ENCODE results near the gene TBCD.

TBCD gene

GRCh38 chr17:82872591-82873520, 121.0 kb downstream of the TBCD start:
- no peak for DNase-seq

- DNase-seq, result no peak
These were observed 121.7 kb downstream of the TBCD start for GRCh38 chr17:82873521-82873920.

GRCh38 chr17:82874011-82874835, 122.4 kb downstream of the TBCD start:
- DNase-seq, result no peak

- DNase-seq, result no peak
These were observed 123.6 kb downstream of the TBCD start for GRCh38 chr17:82875407-82875856.

- DNase-seq, result no peak
These were observed 124.3 kb downstream of the TBCD start for GRCh38 chr17:82876149-82876548.

- DNase-seq, result no peak
These were observed 124.9 kb downstream of the TBCD start for GRCh38 chr17:82876602-82877379.

GRCh38 chr17:82878527-82878926, 126.7 kb downstream of the TBCD start:
- no peak for DNase-seq

- no peak for DNase-seq
These were observed 127.4 kb downstream of the TBCD start for GRCh38 chr17:82879241-82879640.

- no peak for DNase-seq
These were observed 128.9 kb downstream of the TBCD start for GRCh38 chr17:82880620-82881323.

- DNase-seq, result no peak
These were observed 129.5 kb downstream of the TBCD start for GRCh38 chr17:82881324-82881823.

GRCh38 chr17:82881900-82882714, 130.2 kb downstream of the TBCD start:
- no peak for DNase-seq

- DNase-seq, result peak; percentile 76
These were observed 131.0 kb downstream of the TBCD start for GRCh38 chr17:82882715-82883418.

GRCh38 chr17:82883419-82884031, 131.7 kb downstream of the TBCD start:
- no peak for DNase-seq

- DNase-seq, result no peak
These were observed 132.6 kb downstream of the TBCD start for GRCh38 chr17:82884341-82884969.

- peak; percentile 37 for DNase-seq
These were observed 133.1 kb downstream of the TBCD start for GRCh38 chr17:82884970-82885353.

- DNase-seq, result no peak
These were observed 135.6 kb downstream of the TBCD start for GRCh38 chr17:82887255-82888164.

GRCh38 chr17:82888583-82889495, 137.0 kb downstream of the TBCD start:
- DNase-seq, result no peak

Data from activated CD8-positive, alpha-beta memory T cell treated with anti-CD3 and anti-CD28 coated beads, Interleukin-2, amount 50 U/mL, for 4 hours (primary cell).